Measurements from ENCODE around the gene RGS19. TPM values are rescaled to one million over a fixed set of nuclear protein-coding genes. Genes with fewer than 3 reads are reported as not detected.

The RGS19 gene
- total RNA-seq, 1 donor from 2014 or later: 21.8 TPM

- DNase-seq (ENCODE audit: low read depth): no peak
- TF ChIP-seq CTCF (conservative IDR thresholded peaks at IDR 0.05; ENCODE audit: low read depth, low read length): no peak
- no peak overlapping the region for H3K4me3 ChIP-seq (ENCODE audit: low read depth, low read length)
Observed at GRCh38 chr20:64029293-64030117, 49.8 kb downstream of the RGS19 start.

GRCh38 chr20:64027981-64028685 is 51.2 kb downstream of the RGS19 start:
- no peak for TF ChIP-seq CTCF (conservative IDR thresholded peaks at IDR 0.05; ENCODE audit: low read depth, low read length)
- no peak for DNase-seq (ENCODE audit: low read depth)
- H3K4me3 ChIP-seq (ENCODE audit: low read depth, low read length): no peak overlapping the region

GRCh38 chr20:64025826-64026412 is 53.4 kb downstream of the RGS19 start:
- no peak for TF ChIP-seq CTCF (conservative IDR thresholded peaks at IDR 0.05; ENCODE audit: low read depth, low read length)
- DNase-seq (ENCODE audit: low read depth): no peak
- no peak overlapping the region for H3K4me3 ChIP-seq (ENCODE audit: low read depth, low read length)

GRCh38 chr20:64025101-64025825 is 54.1 kb downstream of the RGS19 start:
- no peak for TF ChIP-seq CTCF (conservative IDR thresholded peaks at IDR 0.05; ENCODE audit: low read depth, low read length)
- no peak for DNase-seq (ENCODE audit: low read depth)

GRCh38 chr20:64024141-64024990 is 55.0 kb downstream of the RGS19 start:
- no peak overlapping the region for H3K4me3 ChIP-seq (ENCODE audit: low read depth, low read length)
- DNase-seq (ENCODE audit: low read depth): no peak
- TF ChIP-seq CTCF (conservative IDR thresholded peaks at IDR 0.05; ENCODE audit: low read depth, low read length): no peak

More at GRCh38 chr20:64025101-64025825, 54.1 kb downstream of the RGS19 start:
- no peak overlapping the region for H3K4me3 ChIP-seq (ENCODE audit: low read depth, low read length)
